Fibroblast of lung (primary cell): ENCODE results near the gene FILIP1L. TPM values are rescaled to one million over a fixed set of nuclear protein-coding genes. Genes with fewer than 3 reads are reported as not detected.

Experiments used
- DNase-seq, 2 donors: peaks; one replicate each; pipeline versions ENCODE4 v3.0.0 to v3.0.0-alpha.2; 2010; ENCODE audit warnings: low read depth in 2 of 2
- H2AFZ ChIP-seq: 2 replicates; pipeline ENCODE4 v1.5.1; 2012; ENCODE audit warnings: low read length, control low read depth, inconsistent platforms
- H3K27ac ChIP-seq: 2 replicates; pipeline ENCODE4 v1.5.1; 2011; ENCODE audit warnings: low read length, control low read depth; ENCODE audit not compliant: insufficient read depth
- H3K27me3 ChIP-seq: 2 replicates; pipeline ENCODE4 v1.5.1; 2011; ENCODE audit warnings: mild to moderate bottlenecking, low read length; ENCODE audit not compliant: control insufficient read depth, insufficient read depth
- H3K36me3 ChIP-seq: 2 replicates; pipeline ENCODE4 v1.5.1; 2011; ENCODE audit warnings: low read length; ENCODE audit not compliant: control insufficient read depth, insufficient read depth
- H3K4me1 ChIP-seq: 2 replicates; pipeline ENCODE4 v1.5.1; 2011; ENCODE audit warnings: low read length; ENCODE audit not compliant: control insufficient read depth, insufficient read depth; ENCODE audit errors: extremely low read depth
- H3K4me2 ChIP-seq: 2 replicates; pipeline ENCODE4 v1.5.1; 2011; ENCODE audit warnings: low read length, control low read depth; ENCODE audit not compliant: insufficient read depth; ENCODE audit errors: extremely low read depth
- H3K4me3 ChIP-seq, 4 experiments: fragments of 200-600 bp in 1 of 4; sonication (generic) in 1 of 4; replicated peaks in 1 of 4; 2 replicates each; pipeline ENCODE4 v1.5.1; 2011 to 2016; ENCODE audit warnings: low read length in 4 of 4, low read depth in 3 of 4, mild to moderate bottlenecking in 3 of 4, control low read depth in 2 of 4, inconsistent platforms in 1 of 4, mixed read lengths in 1 of 4; ENCODE audit not compliant: insufficient read depth in 1 of 4; ENCODE audit errors: control extremely low read depth in 1 of 4
- H3K79me2 ChIP-seq: 2 replicates; pipeline ENCODE4 v1.5.1; 2012; ENCODE audit warnings: mild to moderate bottlenecking, low read length, inconsistent platforms; ENCODE audit not compliant: control insufficient read depth, insufficient read depth
- H3K9ac ChIP-seq: 2 replicates; pipeline ENCODE4 v1.5.1; 2011; ENCODE audit warnings: mild to moderate bottlenecking, low read length, control low read depth; ENCODE audit not compliant: insufficient read depth
- H3K9me3 ChIP-seq: 2 replicates; pipeline ENCODE4 v1.5.1; 2012; ENCODE audit warnings: low read depth, low read length; ENCODE audit not compliant: control insufficient read depth, insufficient read depth
- H4K20me1 ChIP-seq: 2 replicates; pipeline ENCODE4 v1.5.1; 2011; ENCODE audit warnings: low read length; ENCODE audit not compliant: control insufficient read depth, insufficient read depth; ENCODE audit errors: extremely low read depth
- EZH2 ChIP-seq: IDR thresholded peaks from 2 replicates; pipeline ENCODE4 v1.5.1; 2012; ENCODE audit warnings: low read length, control low read depth, mild to moderate bottlenecking; ENCODE audit errors: missing control alignments
- polyA plus RNA-seq, 2 donors: library from polyadenylated mRNA; depleted of rRNA in 1 of 2; stranded (reverse) in 1 of 2; unstranded in 1 of 2; fragments of >200 nt; gene quantifications; 2 replicates each; pipeline ENCODE4 v1.2.1, GENCODE V29; 2011 to 2012; ENCODE audit warnings: missing spikeins in 1 of 2
- total RNA-seq: library from RNA; depleted of rRNA; stranded (reverse); fragments of >200 nt; gene quantifications from 2 replicates; pipeline ENCODE4 v1.2.1, GENCODE V29; 2014
- TF ChIP-seq, protein P1 (sequence below), 2 donors: IDR thresholded peaks in 1 of 2; conservative IDR thresholded peaks in 1 of 2; 1 replicate in 1 of 2; 2 replicates in 1 of 2; pipeline ENCODE4 v1.5.1; 2011 to 2012; ENCODE audit warnings: low read length in 2 of 2, control low read depth in 1 of 2, inconsistent platforms in 1 of 2, low read depth in 1 of 2, mild to moderate bottlenecking in 1 of 2

The FILIP1L gene
- total and polyA plus RNA-seq, 2 donors (not counting 1 experiment from before 2014, with no cell fraction given) = 92.8 to 126 TPM

DNA sequence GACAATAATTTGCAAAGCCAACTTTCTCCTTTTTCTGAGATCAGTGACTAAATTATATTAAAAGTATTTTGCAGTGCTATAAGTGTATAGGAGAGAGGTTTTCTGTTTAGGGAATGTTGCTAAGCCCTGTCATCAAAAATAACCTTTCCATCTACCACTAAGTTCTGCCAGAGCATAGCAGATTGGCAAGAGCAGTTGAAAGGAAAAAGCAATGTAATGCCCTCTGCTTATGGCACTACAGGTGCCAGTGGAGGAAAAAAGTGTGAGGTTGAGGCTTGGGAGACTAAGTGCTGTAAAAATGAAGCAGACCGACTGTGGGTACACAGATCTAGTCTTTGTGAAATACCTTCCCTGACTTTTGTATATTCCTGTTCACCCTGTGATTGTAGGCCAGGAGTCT, 11.5 kb downstream of the FILIP1L start:
- Histone ChIP-seq H3K9me3 (no peaks in the 10 kb centered on the region), H3K79me2 (no peaks in the 10 kb centered on the region), H3K27ac (no peak overlapping the region), H3K27me3 (no peaks in the 10 kb centered on the region), H4K20me1 (no peaks in the 10 kb centered on the region), H3K4me1 (peaks cover 8% of the 10 kb centered on the region), H3K36me3 (no peaks in the 10 kb centered on the region), H3K4me2 (no peak overlapping the region), H3K9ac (no peak overlapping the region), H2AFZ (no peak overlapping the region), H3K4me3 (no peak overlapping the region)
- TF ChIP-seq EZH2 = no peak
- TF ChIP-seq, protein P1, sequence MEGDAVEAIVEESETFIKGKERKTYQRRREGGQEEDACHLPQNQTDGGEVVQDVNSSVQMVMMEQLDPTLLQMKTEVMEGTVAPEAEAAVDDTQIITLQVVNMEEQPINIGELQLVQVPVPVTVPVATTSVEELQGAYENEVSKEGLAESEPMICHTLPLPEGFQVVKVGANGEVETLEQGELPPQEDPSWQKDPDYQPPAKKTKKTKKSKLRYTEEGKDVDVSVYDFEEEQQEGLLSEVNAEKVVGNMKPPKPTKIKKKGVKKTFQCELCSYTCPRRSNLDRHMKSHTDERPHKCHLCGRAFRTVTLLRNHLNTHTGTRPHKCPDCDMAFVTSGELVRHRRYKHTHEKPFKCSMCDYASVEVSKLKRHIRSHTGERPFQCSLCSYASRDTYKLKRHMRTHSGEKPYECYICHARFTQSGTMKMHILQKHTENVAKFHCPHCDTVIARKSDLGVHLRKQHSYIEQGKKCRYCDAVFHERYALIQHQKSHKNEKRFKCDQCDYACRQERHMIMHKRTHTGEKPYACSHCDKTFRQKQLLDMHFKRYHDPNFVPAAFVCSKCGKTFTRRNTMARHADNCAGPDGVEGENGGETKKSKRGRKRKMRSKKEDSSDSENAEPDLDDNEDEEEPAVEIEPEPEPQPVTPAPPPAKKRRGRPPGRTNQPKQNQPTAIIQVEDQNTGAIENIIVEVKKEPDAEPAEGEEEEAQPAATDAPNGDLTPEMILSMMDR (conservative IDR thresholded peaks at IDR 0.05 in 1 of 2, IDR thresholded peaks at IDR 0.05 in 1 of 2; ENCODE audit: low read depth in 1 of 2, low read length in 2 of 2) = no peak
- DNase-seq = no peak

DNA sequence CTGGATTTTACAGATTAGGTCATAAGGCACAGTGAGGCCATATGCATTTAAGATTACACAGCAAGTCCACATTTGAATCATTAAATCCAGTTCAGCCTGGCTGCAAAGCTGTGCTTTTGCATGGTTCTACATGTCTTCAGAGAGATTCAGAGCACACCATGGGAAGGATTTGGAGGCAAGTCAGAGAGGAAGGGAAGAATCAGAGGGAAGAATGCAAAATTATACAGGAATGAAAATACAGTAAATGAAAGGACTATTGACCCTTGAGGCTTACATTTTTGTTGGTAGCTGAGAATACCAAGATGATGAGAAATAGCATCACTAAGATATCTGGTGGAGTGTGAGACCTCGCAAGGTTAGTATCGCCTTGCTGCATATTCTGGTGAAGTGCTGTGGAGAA, 13.9 kb downstream of the FILIP1L start:
- DNase-seq = peak in 1 of 2 donors; percentile 88
- no peak overlapping the region for H3K4me2 ChIP-seq
- no peak overlapping the region for H3K9ac ChIP-seq
- peaks cover 5% of the 10 kb centered on the region for H3K4me1 ChIP-seq
- no peaks in the 10 kb centered on the region for H4K20me1 ChIP-seq
- no peaks in the 10 kb centered on the region for H3K36me3 ChIP-seq
- H3K27me3 ChIP-seq = no peaks in the 10 kb centered on the region
- H3K4me3 ChIP-seq = no peak overlapping the region
- H3K9me3 ChIP-seq = no peaks in the 10 kb centered on the region
- H3K27ac ChIP-seq = no peak overlapping the region
- no peak overlapping the region for H2AFZ ChIP-seq
- TF ChIP-seq EZH2 = no peak
- TF ChIP-seq, protein P1 (conservative IDR thresholded peaks at IDR 0.05 in 1 of 2, IDR thresholded peaks at IDR 0.05 in 1 of 2; ENCODE audit: low read depth in 1 of 2, low read length in 2 of 2) = no peak
- H3K79me2 ChIP-seq = no peaks in the 10 kb centered on the region

DNA sequence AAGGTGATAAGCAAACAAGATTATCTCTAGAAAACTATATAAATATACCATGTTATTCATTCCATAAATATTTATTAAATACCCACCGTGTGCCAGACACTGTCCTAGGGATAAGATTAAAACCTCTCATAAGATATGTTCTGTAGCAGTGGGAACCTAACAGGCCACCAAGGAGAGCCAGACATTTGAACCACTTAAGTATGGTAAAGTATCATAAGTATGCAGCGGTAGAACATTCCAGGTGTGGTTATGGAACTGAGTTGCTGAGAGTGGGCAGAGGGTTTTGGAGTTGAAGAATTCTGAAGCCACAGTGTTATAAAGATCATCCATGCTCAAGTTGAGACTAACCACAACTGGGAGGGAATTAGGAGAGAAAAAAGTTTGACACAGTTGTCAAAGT, 14.7 kb downstream of the FILIP1L start:
- H3K27ac ChIP-seq = no peak overlapping the region
- peaks cover 5% of the 10 kb centered on the region for H3K4me1 ChIP-seq
- H3K27me3 ChIP-seq = no peaks in the 10 kb centered on the region
- H3K36me3 ChIP-seq = no peaks in the 10 kb centered on the region
- TF ChIP-seq, protein P1 (conservative IDR thresholded peaks at IDR 0.05 in 1 of 2, IDR thresholded peaks at IDR 0.05 in 1 of 2; ENCODE audit: low read depth in 1 of 2, low read length in 2 of 2) = no peak
- no peak for TF ChIP-seq EZH2
- peak in 1 of 2 donors; percentile 91 for DNase-seq
- H3K79me2 ChIP-seq = no peaks in the 10 kb centered on the region
- H3K4me2 ChIP-seq = no peak overlapping the region
- no peak overlapping the region for H2AFZ ChIP-seq
- H3K9ac ChIP-seq = no peak overlapping the region
- H4K20me1 ChIP-seq = no peaks in the 10 kb centered on the region
- no peak overlapping the region for H3K4me3 ChIP-seq
- no peaks in the 10 kb centered on the region for H3K9me3 ChIP-seq
